ENCODE measurements around the gene SLC25A18.

DNA sequence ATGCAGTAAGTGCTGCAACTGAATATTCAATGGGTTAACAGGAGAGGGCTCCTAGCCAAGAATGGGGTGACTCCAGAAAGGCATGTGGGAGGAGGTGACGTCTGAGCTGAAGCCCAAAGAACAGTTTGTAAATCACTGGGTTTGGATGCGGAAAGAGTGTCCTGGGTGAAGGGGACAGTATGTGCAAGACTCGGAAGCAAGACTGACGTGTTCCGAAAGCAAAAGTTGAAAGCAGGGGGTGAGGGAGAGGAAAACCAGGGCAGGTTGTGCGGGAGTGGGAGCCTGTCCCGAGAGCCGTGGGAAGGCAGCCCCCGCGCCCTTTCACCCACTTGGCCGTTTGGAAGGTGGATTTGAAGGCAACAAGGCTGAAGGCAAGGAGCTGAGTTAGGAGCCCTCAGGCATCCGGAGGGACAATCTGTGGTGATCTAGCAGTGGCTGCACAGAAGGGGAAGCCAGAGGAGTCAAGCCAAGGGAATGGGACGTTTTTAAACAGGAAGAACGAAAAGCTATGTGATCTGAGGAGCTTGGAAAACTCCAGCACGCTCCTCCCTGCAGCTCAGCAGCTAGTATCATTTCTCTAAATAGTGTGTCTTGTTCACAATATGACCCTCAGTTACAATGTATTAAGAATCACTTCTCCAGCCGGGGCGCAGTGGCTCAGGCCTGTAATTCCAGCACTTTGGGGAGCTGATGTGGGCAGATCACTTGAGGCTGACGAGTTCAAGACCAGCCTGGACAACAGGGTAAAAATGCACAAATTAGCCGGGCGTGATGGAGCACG is 7.7 kb downstream of the SLC25A18 start:
- no peak for TF ChIP-seq SUZ12 (IDR thresholded peaks at IDR 0.05; ENCODE audit: extremely low read depth, insufficient read depth, insufficient read length)
- no peak for TF ChIP-seq YY1 (IDR thresholded peaks at IDR 0.05; ENCODE audit: insufficient read depth, insufficient read length)
- no peak for TF ChIP-seq ZNF274 (IDR thresholded peaks at IDR 0.05; ENCODE audit: low read depth, low read length)

Measured in NT2/D1 (cell line).